Measurements from ENCODE around the gene DCAF11. TPM values are rescaled to one million over a fixed set of nuclear protein-coding genes. Genes with fewer than 3 reads are reported as not detected.

Gene DCAF11
- total RNA-seq, 1 experiment from 2014 or later = 93.5 TPM

DNA sequence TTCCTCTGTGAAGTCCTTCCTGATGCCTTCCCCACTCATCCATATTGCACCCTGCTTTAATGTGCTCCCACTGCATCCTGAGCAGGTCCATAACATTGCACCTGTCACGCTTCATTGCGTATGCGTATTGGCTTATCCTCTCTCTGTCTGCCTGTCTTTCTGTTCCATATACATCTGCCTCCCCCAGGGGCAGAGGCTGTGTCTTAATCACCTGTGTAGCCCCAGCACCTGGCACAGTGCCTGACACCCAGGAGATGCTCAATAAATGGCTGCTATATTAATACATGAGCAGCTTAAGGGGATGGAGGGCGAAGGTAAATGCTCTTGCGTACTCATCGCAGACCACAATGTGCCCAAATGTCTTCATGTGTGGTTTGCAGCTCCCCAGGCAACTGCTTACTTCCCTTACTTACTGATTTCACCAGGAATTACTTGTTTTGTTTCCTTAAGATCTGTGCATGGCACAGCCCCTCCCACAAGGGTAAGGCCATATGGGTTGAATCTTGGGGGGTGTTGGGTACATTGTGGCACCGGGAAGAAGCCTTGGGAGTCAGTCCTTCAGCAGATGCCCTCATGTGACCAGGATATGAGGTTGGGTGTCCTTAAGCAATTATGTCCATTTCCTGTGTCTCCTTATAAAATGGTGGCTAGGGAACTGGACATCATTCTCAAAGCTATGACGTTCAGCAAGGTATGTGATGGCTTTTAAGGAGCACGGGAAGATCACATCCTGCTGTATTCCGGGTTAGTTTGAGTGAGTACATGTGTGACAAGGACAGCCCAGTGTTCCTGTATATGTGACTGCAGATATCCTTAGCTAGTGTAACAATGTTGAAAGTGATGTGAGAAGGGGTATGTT, 44.1 kb upstream of the DCAF11 start:
- H3K9me3 ChIP-seq (ENCODE audit: low read length) = no peaks in the 10 kb centered on the region
- peak; percentile 68 for DNase-seq
- H3K36me3 ChIP-seq (ENCODE audit: insufficient read depth, low read length) = 0 out of 2 replicates have a peak, but pooled peaks cover 3% of the 10 kb centered on the region

DNA sequence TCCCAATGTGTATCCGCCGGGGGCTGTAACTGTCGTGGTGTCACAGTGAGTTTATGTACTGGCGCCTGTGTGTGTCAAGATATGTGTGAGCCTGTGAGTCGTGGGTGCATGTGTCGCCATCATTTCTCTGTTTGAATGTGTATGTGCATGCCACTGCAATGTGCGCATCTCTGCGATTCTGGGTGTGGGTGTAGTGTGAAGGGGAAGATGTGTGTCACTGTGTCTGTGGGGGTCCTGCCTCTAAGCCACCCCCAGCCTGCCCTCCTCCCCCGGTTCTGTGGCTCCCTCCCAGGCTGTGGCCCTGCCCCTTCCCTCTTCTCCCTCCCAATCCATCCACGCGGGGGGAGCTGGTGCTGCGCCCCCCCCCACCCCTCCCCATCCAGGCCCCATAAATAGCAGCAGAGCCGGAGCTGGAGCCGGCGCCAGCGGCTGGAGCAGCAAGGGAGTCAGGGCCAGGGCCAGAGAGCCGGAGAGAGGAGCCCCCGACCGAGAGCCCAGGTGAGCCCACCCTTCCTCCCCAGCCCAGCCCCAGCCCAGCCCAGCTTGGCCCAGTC, 43.4 kb upstream of the DCAF11 start, which contains the start of gene CPNE6:
Gene CPNE6 (plus strand): TSS at position 419 of the 554 bp plus-strand sequence. CDS start 1,375 bp downstream, outside the sequence.
- H3K4me3 ChIP-seq (ENCODE audit: low read length) = no peak within 1 kb of the TSS
- no peak within 1 kb of the TSS for H2AFZ ChIP-seq (ENCODE audit: low read length)
- 0 out of 2 replicates have a peak, but pooled peaks cover 3% of the 10 kb centered on the region for H3K36me3 ChIP-seq (ENCODE audit: insufficient read depth, low read length)
- no peak within 1 kb of the TSS for H3K27ac ChIP-seq (ENCODE audit: low read length)
- no peaks in the 10 kb centered on the region for H3K9me3 ChIP-seq (ENCODE audit: low read length)
- H3K9ac ChIP-seq (ENCODE audit: low read length) = no peak within 1 kb of the TSS
- H3K79me2 ChIP-seq (ENCODE audit: low read length) = no peaks in the 10 kb centered on the region
- no peaks in the 10 kb centered on the region for H3K27me3 ChIP-seq (ENCODE audit: low read length)
- H4K20me1 ChIP-seq (ENCODE audit: insufficient read depth, low read depth, low read length) = no peaks in the 10 kb centered on the region
- no peak within 1 kb of the TSS for H3K4me2 ChIP-seq (ENCODE audit: low read depth, low read length, poor library complexity, severe bottlenecking)
- no peak for DNase-seq
- H3K4me1 ChIP-seq (ENCODE audit: low read length) = peaks cover 9% of the 10 kb centered on the region
- H3K9me2 ChIP-seq (replicated peaks; ENCODE audit: insufficient read depth, low read length) = no peaks in the 10 kb centered on the region

More for the DNA sequence above, 44.1 kb upstream of the DCAF11 start:
- H2AFZ ChIP-seq (ENCODE audit: low read length) = no peak overlapping the region
- H3K27me3 ChIP-seq (ENCODE audit: low read length) = no peaks in the 10 kb centered on the region
- no peaks in the 10 kb centered on the region for H3K9me2 ChIP-seq (replicated peaks; ENCODE audit: insufficient read depth, low read length)
- no peaks in the 10 kb centered on the region for H3K79me2 ChIP-seq (ENCODE audit: low read length)
- H3K4me2 ChIP-seq (ENCODE audit: low read depth, low read length, poor library complexity, severe bottlenecking) = no peak overlapping the region
- H4K20me1 ChIP-seq (ENCODE audit: insufficient read depth, low read depth, low read length) = no peaks in the 10 kb centered on the region
- peaks cover 7% of the 10 kb centered on the region for H3K4me1 ChIP-seq (ENCODE audit: low read length)
- H3K4me3 ChIP-seq (ENCODE audit: low read length) = no peak overlapping the region
- no peak overlapping the region for H3K9ac ChIP-seq (ENCODE audit: low read length)
- no peak overlapping the region for H3K27ac ChIP-seq (ENCODE audit: low read length)

DNA sequence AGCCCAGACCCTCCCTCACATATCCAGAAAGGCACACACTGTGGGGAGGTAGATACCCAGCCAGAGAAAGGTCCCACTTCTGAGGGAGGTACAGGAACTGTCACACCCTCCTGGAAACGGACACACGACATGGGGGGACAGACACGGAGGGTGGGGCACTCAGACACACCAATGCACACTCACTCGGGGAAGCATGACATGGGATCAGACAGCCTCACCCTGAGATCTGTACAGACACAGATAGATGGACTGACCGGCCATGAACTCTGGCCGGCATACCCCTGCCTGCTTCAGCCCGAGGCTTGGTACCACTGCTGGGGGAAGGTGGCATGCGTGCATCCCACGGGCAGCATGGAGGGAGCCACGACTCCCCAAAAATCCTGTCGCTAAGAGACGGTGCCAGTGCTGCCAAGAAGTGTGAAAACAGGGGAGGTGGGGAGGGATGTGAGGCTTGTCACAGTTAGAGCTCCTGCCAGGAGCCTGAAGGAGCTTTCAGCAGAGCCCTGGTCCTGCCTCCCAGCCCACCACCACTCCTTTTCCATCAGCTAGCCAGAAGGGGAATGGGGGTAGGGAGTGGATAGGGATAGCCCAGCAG, 42.6 kb upstream of the DCAF11 start:
- Histone ChIP-seq H3K4me2 (ENCODE audit: low read depth, low read length, poor library complexity, severe bottlenecking) (no peak overlapping the region), H3K4me3 (ENCODE audit: low read length) (no peak overlapping the region), H3K36me3 (ENCODE audit: insufficient read depth, low read length) (no peaks in the 10 kb centered on the region), H3K27ac (ENCODE audit: low read length) (no peak overlapping the region), H3K9ac (ENCODE audit: low read length) (no peak overlapping the region), H2AFZ (ENCODE audit: low read length) (no peak overlapping the region), H3K9me3 (ENCODE audit: low read length) (no peaks in the 10 kb centered on the region), H3K79me2 (ENCODE audit: low read length) (no peaks in the 10 kb centered on the region), H3K4me1 (ENCODE audit: low read length) (peaks cover 9% of the 10 kb centered on the region), H3K27me3 (ENCODE audit: low read length) (no peaks in the 10 kb centered on the region), H4K20me1 (ENCODE audit: insufficient read depth, low read depth, low read length) (no peaks in the 10 kb centered on the region), H3K9me2 (replicated peaks; ENCODE audit: insufficient read depth, low read length) (no peaks in the 10 kb centered on the region)
- no peak for DNase-seq

DNA sequence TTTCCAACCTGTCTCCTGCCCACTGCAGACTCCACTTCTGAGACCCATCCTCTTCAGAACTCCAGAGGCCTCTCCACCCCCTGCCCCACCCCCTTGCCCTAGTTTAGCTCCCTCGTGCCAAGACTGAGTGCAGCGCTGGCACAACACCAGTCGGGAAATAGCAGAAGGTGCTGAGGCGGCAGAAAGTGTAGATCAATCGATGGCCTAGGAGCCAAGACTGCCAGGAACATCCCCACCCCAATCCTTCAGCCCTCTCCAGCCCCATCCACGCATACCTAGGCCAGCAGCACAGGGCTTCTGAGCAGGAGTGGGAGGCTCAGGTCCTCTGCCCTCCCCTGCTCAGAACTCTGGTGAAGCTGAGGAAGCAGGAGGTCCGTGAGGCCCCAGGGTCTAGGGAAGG, 42.1 kb upstream of the DCAF11 start:
- H2AFZ ChIP-seq (ENCODE audit: low read length) = no peak overlapping the region
- no peaks in the 10 kb centered on the region for H3K36me3 ChIP-seq (ENCODE audit: insufficient read depth, low read length)
- no peak for DNase-seq
- no peak overlapping the region for H3K27ac ChIP-seq (ENCODE audit: low read length)
- no peaks in the 10 kb centered on the region for H3K9me2 ChIP-seq (replicated peaks; ENCODE audit: insufficient read depth, low read length)
- no peaks in the 10 kb centered on the region for H3K79me2 ChIP-seq (ENCODE audit: low read length)
- H3K27me3 ChIP-seq (ENCODE audit: low read length) = no peaks in the 10 kb centered on the region
- H4K20me1 ChIP-seq (ENCODE audit: insufficient read depth, low read depth, low read length) = no peaks in the 10 kb centered on the region
- no peak overlapping the region for H3K4me3 ChIP-seq (ENCODE audit: low read length)
- H3K4me2 ChIP-seq (ENCODE audit: low read depth, low read length, poor library complexity, severe bottlenecking) = no peak overlapping the region
- no peak overlapping the region for H3K9ac ChIP-seq (ENCODE audit: low read length)
- peaks cover 10% of the 10 kb centered on the region for H3K4me1 ChIP-seq (ENCODE audit: low read length)
- no peaks in the 10 kb centered on the region for H3K9me3 ChIP-seq (ENCODE audit: low read length)

DNA sequence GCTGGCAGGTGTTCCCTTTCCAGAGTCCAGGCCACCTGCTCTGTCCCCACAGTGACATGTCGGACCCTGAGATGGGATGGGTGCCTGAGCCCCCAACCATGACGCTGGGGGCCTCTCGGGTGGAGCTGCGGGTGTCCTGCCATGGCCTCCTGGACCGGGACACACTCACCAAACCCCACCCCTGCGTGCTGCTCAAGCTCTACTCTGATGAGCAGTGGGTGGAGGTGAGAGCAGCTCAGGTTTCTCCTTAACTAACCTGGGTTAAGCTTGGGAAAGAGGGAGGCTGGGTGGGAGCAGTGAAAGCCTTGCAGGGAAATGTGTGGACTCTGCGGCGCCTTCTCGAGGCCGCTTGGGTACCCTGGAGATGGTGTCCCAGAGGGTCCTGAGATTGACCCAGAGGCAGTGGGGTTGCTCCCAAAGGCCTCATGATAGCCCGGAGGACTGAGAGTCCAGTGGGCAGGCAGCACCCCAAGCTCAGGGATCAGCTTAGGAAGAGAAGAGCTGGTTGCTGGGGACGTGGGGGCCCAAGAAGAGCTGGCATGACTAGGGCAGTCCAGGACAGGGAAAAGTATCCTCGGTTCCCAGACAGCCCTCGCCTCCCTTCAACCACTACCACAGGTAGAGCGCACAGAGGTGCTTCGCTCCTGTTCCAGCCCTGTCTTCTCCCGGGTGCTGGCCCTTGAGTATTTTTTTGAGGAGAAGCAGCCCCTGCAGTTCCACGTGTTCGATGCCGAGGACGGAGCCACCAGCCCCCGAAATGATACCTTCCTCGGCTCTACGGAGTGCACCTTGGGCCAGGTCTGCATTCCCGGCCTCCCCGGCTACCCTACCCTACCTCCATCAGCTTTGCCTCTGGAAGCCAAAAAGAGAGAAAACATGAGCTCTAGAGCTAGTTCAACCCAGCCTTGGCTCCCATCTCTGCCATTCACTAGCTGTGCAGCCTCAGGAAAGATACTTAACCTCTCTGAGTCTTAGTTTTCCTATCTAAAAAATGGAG, 41.4 kb upstream of the DCAF11 start:
- no peak for DNase-seq
- Histone ChIP-seq H3K4me2 (ENCODE audit: low read depth, low read length, poor library complexity, severe bottlenecking) (no peak overlapping the region), H3K4me1 (ENCODE audit: low read length) (peaks cover 17% of the 10 kb centered on the region), H4K20me1 (ENCODE audit: insufficient read depth, low read depth, low read length) (no peaks in the 10 kb centered on the region), H3K36me3 (ENCODE audit: insufficient read depth, low read length) (no peaks in the 10 kb centered on the region), H2AFZ (ENCODE audit: low read length) (no peak overlapping the region), H3K9me3 (ENCODE audit: low read length) (no peaks in the 10 kb centered on the region), H3K4me3 (ENCODE audit: low read length) (no peak overlapping the region), H3K27ac (ENCODE audit: low read length) (no peak overlapping the region), H3K27me3 (ENCODE audit: low read length) (no peaks in the 10 kb centered on the region), H3K9me2 (replicated peaks; ENCODE audit: insufficient read depth, low read length) (no peaks in the 10 kb centered on the region), H3K79me2 (ENCODE audit: low read length) (no peaks in the 10 kb centered on the region), H3K9ac (ENCODE audit: low read length) (no peak overlapping the region)

DNA sequence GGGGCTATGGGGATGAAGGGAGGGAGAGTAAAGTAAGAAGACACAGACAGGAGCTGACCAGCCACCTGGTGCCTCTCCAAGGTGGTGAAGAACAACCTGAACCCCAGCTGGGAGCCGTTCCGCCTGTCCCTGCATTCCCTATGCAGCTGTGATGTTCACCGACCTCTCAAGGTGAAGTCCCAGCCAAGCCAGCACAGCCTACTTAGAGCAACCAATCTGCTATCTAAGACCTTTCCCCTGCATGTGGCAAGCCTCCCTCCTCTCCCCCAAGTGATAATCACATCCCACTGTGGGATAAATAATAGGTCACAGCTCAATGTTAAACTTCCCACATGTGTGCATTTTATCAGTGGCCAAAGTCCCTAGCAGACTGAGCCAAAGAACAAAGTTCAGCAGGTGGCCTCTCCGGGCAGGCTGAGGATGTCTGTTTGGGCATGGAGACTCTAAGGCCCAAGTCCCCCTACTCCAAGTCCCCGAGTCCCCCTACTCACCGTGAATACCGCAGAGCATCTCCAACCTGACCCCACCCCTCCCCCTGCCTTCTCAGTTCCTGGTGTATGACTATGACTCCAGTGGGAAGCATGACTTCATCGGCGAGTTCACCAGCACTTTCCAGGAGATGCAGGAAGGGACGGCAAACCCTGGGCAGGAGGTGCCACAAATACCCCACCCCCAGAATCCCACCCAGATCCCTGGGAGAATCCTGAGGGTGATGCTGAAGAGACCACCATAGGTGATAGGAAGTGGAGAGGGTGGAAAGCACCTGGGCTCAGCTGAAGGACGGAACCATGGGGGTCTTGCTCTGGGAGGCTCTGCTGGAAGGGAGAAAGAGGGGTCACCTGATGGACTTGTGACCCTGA, 39.7 kb upstream of the DCAF11 start:
- Histone ChIP-seq H3K79me2 (ENCODE audit: low read length) (no peaks in the 10 kb centered on the region), H2AFZ (ENCODE audit: low read length) (peak overlapping the region; percentile 58; the same call in 1 of the 2 replicates), H3K4me2 (ENCODE audit: low read depth, low read length, poor library complexity, severe bottlenecking) (no peak overlapping the region)

More for the DNA sequence above, 39.7 kb upstream of the DCAF11 start:
- Histone ChIP-seq H3K27me3 (ENCODE audit: low read length) (no peaks in the 10 kb centered on the region), H3K9ac (ENCODE audit: low read length) (no peak overlapping the region), H3K9me2 (replicated peaks; ENCODE audit: insufficient read depth, low read length) (no peaks in the 10 kb centered on the region), H3K9me3 (ENCODE audit: low read length) (no peaks in the 10 kb centered on the region), H4K20me1 (ENCODE audit: insufficient read depth, low read depth, low read length) (no peaks in the 10 kb centered on the region), H3K4me1 (ENCODE audit: low read length) (peaks cover 24% of the 10 kb centered on the region), H3K36me3 (ENCODE audit: insufficient read depth, low read length) (no peaks in the 10 kb centered on the region), H3K4me3 (ENCODE audit: low read length) (no peak overlapping the region), H3K27ac (ENCODE audit: low read length) (no peak overlapping the region)
- no peak for DNase-seq
